CD4-positive, alpha-beta T cell (primary cell): ENCODE data around the gene PDGFC. TPM values are rescaled to one million over a fixed set of nuclear protein-coding genes. Genes with fewer than 3 reads are reported as not detected.

ENCODE experiments used
- ATAC-seq: fragments of 200-7000 bp; cut with Tn5 transposase; one replicate; pipeline ENCODE4 v1.10.0; 2022; ENCODE audit warnings: mild to moderate bottlenecking; ENCODE audit not compliant: poor library complexity
- CTCF ChIA-PET: fragments of 350-600 bp; sonication (Branson Sonifier 250); formaldehyde crosslinking; loops from one replicate; lab custom pipeline; 2021; ENCODE audit warnings: antibody characterized with exemption, inconsistent platforms; lab: Charles Lee
- POLR2A ChIA-PET: fragments of 350-600 bp; sonication (Branson Sonifier 250); formaldehyde crosslinking; loops from one replicate; lab custom pipeline; 2021; ENCODE audit warnings: antibody characterized with exemption, inconsistent platforms; lab: Charles Lee
- DNase-seq, 14 experiments: peaks; one replicate each; pipeline ENCODE4 v3.0.0-alpha.2; 2013 to 2020; ENCODE audit warnings: mixed read lengths in 2 of 14
- H3K27ac ChIP-seq, 2 donors: one replicate each; pipeline versions ENCODE4 v1.5.1 to v1.7.0; 2013; ENCODE audit warnings: low read length in 2 of 2, low read depth in 1 of 2, mild to moderate bottlenecking in 1 of 2
- H3K27me3 ChIP-seq, 2 experiments: 1 replicate in 1 of 2; 2 replicates in 1 of 2; pipeline versions ENCODE4 v1.6.1 to v1.7.0; 2013; ENCODE audit warnings: low read length in 2 of 2, control low read depth in 1 of 2, mild to moderate bottlenecking in 1 of 2, moderate library complexity in 1 of 2; ENCODE audit not compliant: insufficient read depth in 2 of 2, control insufficient read depth in 1 of 2
- H3K36me3 ChIP-seq: one replicate; pipeline ENCODE4 v1.6.1; 2013; ENCODE audit warnings: low read length, control low read depth; ENCODE audit not compliant: insufficient read depth
- H3K4me1 ChIP-seq: one replicate; pipeline ENCODE4 v1.6.1; 2013; ENCODE audit warnings: low read length, control low read depth; ENCODE audit not compliant: insufficient read depth
- H3K4me3 ChIP-seq: one replicate; pipeline ENCODE4 v1.5.1; 2013; ENCODE audit warnings: mild to moderate bottlenecking, low read length, moderate library complexity
- H3K9me3 ChIP-seq, 2 experiments: 1 replicate in 1 of 2; 2 replicates in 1 of 2; pipeline versions ENCODE4 v1.6.1 to v1.7.0; 2013; ENCODE audit warnings: low read length in 2 of 2, mild to moderate bottlenecking in 2 of 2, control low read depth in 1 of 2, moderate library complexity in 1 of 2; ENCODE audit not compliant: control insufficient read depth in 1 of 2, insufficient read depth in 1 of 2
- H3K27ac Mint-ChIP-seq: one replicate; pipeline ENCODE4 v1.8.0; 2020; ENCODE audit warnings: mixed read lengths
- H3K27me3 Mint-ChIP-seq: one replicate; pipeline ENCODE4 v1.8.0; 2021; ENCODE audit warnings: mixed read lengths
- H3K36me3 Mint-ChIP-seq: one replicate; pipeline ENCODE4 v1.8.0; 2021; ENCODE audit warnings: low read depth, mixed read lengths
- H3K4me1 Mint-ChIP-seq: one replicate; pipeline ENCODE4 v1.8.0; 2021; ENCODE audit warnings: low read depth, mixed read lengths
- H3K4me3 Mint-ChIP-seq: one replicate; pipeline ENCODE4 v1.8.0; 2020; ENCODE audit warnings: mild to moderate bottlenecking, mixed read lengths
- H3K9me3 Mint-ChIP-seq: one replicate; pipeline ENCODE4 v1.8.0; 2020; ENCODE audit warnings: mixed read lengths
- intact Hi-C, 2 experiments: fragments of 100-400 bp; cut with DNase I in 1 of 2; cut with micrococcal nuclease in 1 of 2; formaldehyde crosslinking; loops; one replicate each; pipeline versions ENCODE4 v1.15.1 to v1.9.0; 2023 to 2025; cut with DNase I, micrococcal nuclease
- total RNA-seq, 174 experiments: library from RNA in 2 of 174; stranded (reverse) in 2 of 174; gene quantifications; one replicate each; pipeline ENCODE4 v1.2.3 and lab custom pipeline; 2021 to 2026
- TF ChIP-seq, protein P1 (sequence below): fragments of 200-600 bp; IDR thresholded peaks from one replicate; pipeline ENCODE4 v1.8.0; 2022; ENCODE audit warnings: antibody characterized with exemption, mild to moderate bottlenecking

The PDGFC gene
- total RNA-seq, 2 experiments from 2014 or later = not detected

DNA sequence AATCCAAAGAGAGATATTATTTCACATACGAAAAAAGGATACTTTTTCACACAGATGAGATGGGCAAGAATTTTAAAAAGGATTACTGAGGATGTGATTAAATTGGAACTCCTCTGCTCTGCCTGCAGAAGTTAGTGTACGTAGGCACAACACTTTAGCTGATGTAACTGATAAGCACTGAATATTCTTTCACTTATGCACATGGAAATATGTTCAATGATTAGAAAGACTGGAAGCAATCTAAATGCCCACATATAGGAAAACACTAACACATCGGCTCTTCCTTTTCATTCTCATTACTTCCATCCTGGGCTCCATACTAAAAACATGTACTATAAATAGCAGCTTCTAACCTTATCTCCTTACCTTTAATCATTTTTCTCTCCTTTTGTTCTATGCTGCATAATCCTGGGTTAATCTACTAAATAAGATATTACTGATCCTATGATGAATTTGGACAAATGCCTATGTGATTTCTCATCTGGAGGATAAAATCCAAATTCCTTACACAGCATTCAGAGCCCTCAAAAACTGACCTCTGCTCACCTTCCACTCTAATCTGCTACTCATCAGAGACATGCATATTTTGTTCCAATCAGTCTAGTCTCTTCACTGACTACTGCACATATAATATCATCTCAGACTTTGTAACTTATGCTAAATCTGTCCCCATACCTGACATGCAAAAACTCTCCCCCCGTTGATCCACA lies 197.8 kb downstream of the PDGFC start:
- POLR2A ChIA-PET = no interaction called here
- intact Hi-C loops = no loop called here
- CTCF ChIA-PET = no interaction called here
- Histone ChIP-seq H3K36me3 (no peaks in the 10 kb centered on the region), H3K27ac (no peak overlapping the region), H3K4me1 (no peaks in the 10 kb centered on the region), H3K4me3 (no peak overlapping the region), H3K9me3 (no peaks in the 10 kb centered on the region), H3K27me3 (no peaks in the 10 kb centered on the region)
- Mint-ChIP-seq H3K4me1 (no peaks in the 10 kb centered on the region), H3K27me3 (no peaks in the 10 kb centered on the region), H3K36me3 (no peaks in the 10 kb centered on the region), H3K4me3 (no peak overlapping the region), H3K9me3 (peaks cover 3% of the 10 kb centered on the region), H3K27ac (no peak overlapping the region)
- no peak for ATAC-seq
- DNase-seq = no peak
- TF ChIP-seq, protein P1, sequence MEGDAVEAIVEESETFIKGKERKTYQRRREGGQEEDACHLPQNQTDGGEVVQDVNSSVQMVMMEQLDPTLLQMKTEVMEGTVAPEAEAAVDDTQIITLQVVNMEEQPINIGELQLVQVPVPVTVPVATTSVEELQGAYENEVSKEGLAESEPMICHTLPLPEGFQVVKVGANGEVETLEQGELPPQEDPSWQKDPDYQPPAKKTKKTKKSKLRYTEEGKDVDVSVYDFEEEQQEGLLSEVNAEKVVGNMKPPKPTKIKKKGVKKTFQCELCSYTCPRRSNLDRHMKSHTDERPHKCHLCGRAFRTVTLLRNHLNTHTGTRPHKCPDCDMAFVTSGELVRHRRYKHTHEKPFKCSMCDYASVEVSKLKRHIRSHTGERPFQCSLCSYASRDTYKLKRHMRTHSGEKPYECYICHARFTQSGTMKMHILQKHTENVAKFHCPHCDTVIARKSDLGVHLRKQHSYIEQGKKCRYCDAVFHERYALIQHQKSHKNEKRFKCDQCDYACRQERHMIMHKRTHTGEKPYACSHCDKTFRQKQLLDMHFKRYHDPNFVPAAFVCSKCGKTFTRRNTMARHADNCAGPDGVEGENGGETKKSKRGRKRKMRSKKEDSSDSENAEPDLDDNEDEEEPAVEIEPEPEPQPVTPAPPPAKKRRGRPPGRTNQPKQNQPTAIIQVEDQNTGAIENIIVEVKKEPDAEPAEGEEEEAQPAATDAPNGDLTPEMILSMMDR = no peak

DNA sequence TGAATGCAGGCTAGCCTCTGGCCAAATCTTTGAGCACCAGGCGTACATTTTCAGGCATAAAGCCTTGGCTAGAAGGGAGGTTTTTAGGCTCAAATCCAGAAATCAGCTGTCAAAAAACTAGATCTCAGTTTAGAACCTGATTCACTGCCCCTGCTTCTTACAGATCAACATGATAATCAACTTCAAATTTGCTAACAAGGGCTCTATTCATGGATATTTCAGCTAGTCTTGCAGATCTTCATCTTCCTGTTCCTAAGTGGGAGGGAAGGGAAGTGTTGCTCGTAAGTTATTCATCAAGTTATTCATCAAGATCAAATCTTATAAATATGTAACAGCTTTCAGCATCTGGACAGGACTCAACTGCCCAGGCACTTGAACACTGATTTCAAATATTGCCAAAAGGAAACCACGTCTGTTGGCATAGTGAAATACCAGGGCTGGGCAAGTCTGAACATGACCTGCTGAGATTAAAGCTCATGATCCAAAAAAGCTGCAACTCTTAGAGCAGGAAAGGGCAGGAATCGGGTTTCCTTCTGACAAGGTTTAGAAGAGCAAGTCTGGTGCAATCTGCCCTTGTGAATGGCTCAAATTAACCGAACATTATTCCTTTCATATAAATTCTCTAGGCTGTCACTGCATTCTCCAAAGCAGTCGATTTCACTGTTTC lies 200.3 kb downstream of the PDGFC start:
- H3K36me3 ChIP-seq = no peaks in the 10 kb centered on the region
- Mint-ChIP-seq H3K27me3 (no peaks in the 10 kb centered on the region), H3K36me3 (no peaks in the 10 kb centered on the region), H3K4me1 (no peaks in the 10 kb centered on the region), H3K9me3 (no peaks in the 10 kb centered on the region), H3K4me3 (no peak overlapping the region), H3K27ac (no peak overlapping the region)
- ChIA-PET CTCF (no interaction called here), POLR2A (no interaction called here)
- TF ChIP-seq, protein P1 = no peak
- ATAC-seq (no peak), DNase-seq (no peak)
- H3K4me3 ChIP-seq = no peak overlapping the region
- H3K27ac ChIP-seq = no peak overlapping the region
- H3K27me3 ChIP-seq = no peaks in the 10 kb centered on the region
- intact Hi-C loops = no loop called here
- no peaks in the 10 kb centered on the region for H3K9me3 ChIP-seq
- H3K4me1 ChIP-seq = no peaks in the 10 kb centered on the region

DNA sequence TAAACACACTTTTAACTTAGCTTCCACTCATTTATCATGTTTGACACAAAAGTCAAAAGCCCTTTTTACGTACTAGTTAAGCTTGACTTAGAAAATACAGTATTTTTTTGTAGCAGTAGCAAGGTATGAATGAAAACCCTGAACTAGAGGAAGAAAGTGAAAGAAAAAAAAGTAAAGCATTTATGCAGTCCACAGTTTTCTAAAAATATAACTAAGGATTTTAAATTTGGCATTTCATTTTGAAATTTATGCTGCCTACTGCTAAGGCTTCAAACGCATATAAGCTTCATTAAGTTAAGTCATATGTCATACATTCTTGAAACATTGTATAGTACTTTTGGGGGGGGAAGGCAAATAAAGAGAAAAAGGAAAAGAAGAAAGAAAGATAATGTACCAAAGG lies 201.5 kb downstream of the PDGFC start:
- Histone ChIP-seq H3K27me3 (no peaks in the 10 kb centered on the region), H3K36me3 (no peaks in the 10 kb centered on the region), H3K4me1 (no peaks in the 10 kb centered on the region), H3K4me3 (no peak overlapping the region), H3K9me3 (no peaks in the 10 kb centered on the region), H3K27ac (no peak overlapping the region)
- no peaks in the 10 kb centered on the region for H3K36me3 Mint-ChIP-seq
- ChIA-PET POLR2A (no interaction called here), CTCF (no interaction called here)
- no peaks in the 10 kb centered on the region for H3K9me3 Mint-ChIP-seq
- intact Hi-C loops = no loop called here
- no peak for DNase-seq
- H3K27me3 Mint-ChIP-seq = no peaks in the 10 kb centered on the region
- TF ChIP-seq, protein P1 = no peak
- ATAC-seq = no peak
- H3K4me1 Mint-ChIP-seq = no peaks in the 10 kb centered on the region
- no peak overlapping the region for H3K27ac Mint-ChIP-seq
- no peak overlapping the region for H3K4me3 Mint-ChIP-seq
